ENCODE measurements around the gene CDC20.

The CDC20 gene

GRCh38 chr1:43329995-43330751 lies 28.6 kb upstream of the CDC20 start:
- DNase-seq (ENCODE audit: low read depth): peak; percentile 84

GRCh38 chr1:43331688-43332087 lies 27.1 kb upstream of the CDC20 start:
- no peak for DNase-seq (ENCODE audit: low read depth)

GRCh38 chr1:43334453-43335205 lies 24.2 kb upstream of the CDC20 start:
- DNase-seq (ENCODE audit: low read depth): no peak

- no peak for DNase-seq (ENCODE audit: low read depth)
These were observed 21.2 kb upstream of the CDC20 start, which contains the start of gene MPL for GRCh38 chr1:43337588-43337987. Gene MPL, plus strand, starts transcription at chr1:43337818. Its CDS starts 31 bp downstream, at chr1:43337849.

- DNase-seq (ENCODE audit: low read depth): no peak
These were observed 20.8 kb upstream of the CDC20 start for GRCh38 chr1:43338001-43338400.

GRCh38 chr1:43339584-43340232 lies 19.1 kb upstream of the CDC20 start:
- DNase-seq (ENCODE audit: low read depth): no peak

- no peak for DNase-seq (ENCODE audit: low read depth)
These were observed 18.2 kb upstream of the CDC20 start for GRCh38 chr1:43340559-43340958.

GRCh38 chr1:43344267-43344850 lies 14.4 kb upstream of the CDC20 start:
- no peak for DNase-seq (ENCODE audit: low read depth)

GRCh38 chr1:43345120-43345519 lies 13.7 kb upstream of the CDC20 start:
- DNase-seq (ENCODE audit: low read depth): no peak

GRCh38 chr1:43346636-43347035 lies 12.1 kb upstream of the CDC20 start:
- no peak for DNase-seq (ENCODE audit: low read depth)

GRCh38 chr1:43348343-43348808 lies 10.4 kb upstream of the CDC20 start:
- peak; percentile 29 for DNase-seq (ENCODE audit: low read depth)

- DNase-seq (ENCODE audit: low read depth): peak; percentile 75
These were observed 9.8 kb upstream of the CDC20 start for GRCh38 chr1:43348809-43349593.

GRCh38 chr1:43349594-43350306 lies 9.0 kb upstream of the CDC20 start:
- peak; percentile 48 for DNase-seq (ENCODE audit: low read depth)

GRCh38 chr1:43350976-43351375 lies 7.8 kb upstream of the CDC20 start:
- no peak for DNase-seq (ENCODE audit: low read depth)

- no peak for DNase-seq (ENCODE audit: low read depth)
These were observed 7.1 kb upstream of the CDC20 start for GRCh38 chr1:43351421-43352350.

GRCh38 chr1:43352351-43352705 lies 6.5 kb upstream of the CDC20 start:
- DNase-seq (ENCODE audit: low read depth): no peak

- DNase-seq (ENCODE audit: low read depth): no peak
These were observed 5.9 kb upstream of the CDC20 start for GRCh38 chr1:43352881-43353280.

GRCh38 chr1:43354471-43354870 lies 4.3 kb upstream of the CDC20 start:
- no peak for DNase-seq (ENCODE audit: low read depth)

GRCh38 chr1:43354936-43355335 lies 3.8 kb upstream of the CDC20 start:
- no peak for DNase-seq (ENCODE audit: low read depth)

GRCh38 chr1:43357251-43357650 lies 1.5 kb upstream of the CDC20 start:
- peak; percentile 51 for DNase-seq (ENCODE audit: low read depth)

Data from ELR (cell line).